ENCODE measurements around the gene JARID2. TPM values are rescaled to one million over a fixed set of nuclear protein-coding genes. Genes with fewer than 3 reads are reported as not detected.

JARID2 gene
- total and polyA plus RNA-seq, 12 donors, result 2.3 to 11.6 (median 8.7) TPM

DNA sequence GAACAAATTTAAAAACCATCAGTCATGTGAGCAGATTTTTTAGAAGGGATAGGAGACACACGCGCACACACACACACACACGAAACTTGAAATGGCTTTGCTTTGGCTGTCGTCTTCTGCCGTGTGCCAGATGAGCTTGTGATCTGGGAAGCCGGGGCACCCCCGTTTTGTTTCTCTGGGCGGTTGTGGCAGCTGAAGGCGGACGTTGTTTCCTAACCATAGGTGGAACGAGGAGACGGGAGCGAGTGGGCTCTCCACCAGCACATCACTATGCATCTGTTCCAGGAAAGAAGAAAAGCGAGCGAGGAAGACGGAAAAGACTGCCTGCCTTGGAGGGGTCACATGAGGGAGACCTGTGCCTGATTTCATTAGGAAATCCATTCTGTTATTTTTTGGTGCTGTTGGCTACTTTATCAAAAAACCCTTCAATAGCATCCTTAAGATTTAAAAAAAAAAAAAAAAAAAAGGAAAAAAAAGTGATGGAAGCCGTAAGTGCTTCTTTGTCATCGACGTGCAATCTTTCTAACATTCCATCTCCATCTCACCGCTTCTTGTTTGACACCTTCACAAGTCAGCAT is 274.8 kb downstream of the JARID2 start:
- WGBS, 2 donors, result 95% methylated on average over 20 of the region's 20 CpGs
- DNase-seq (no peak), ATAC-seq (no peak)
- Histone ChIP-seq H3K27me3 (no peaks in the 10 kb centered on the region), H3K27ac (no peak overlapping the region), H3K4me1 (peaks cover 0 to 25% (median 5%) of the 10 kb centered on the region in 9 donors), H3K36me3 (peaks cover 0 to 92% (median 35%) of the 10 kb centered on the region in 9 donors), H3K4me3 (no peak overlapping the region), H3K9me3 (no peaks in the 10 kb centered on the region)
- intact Hi-C loops (cut with DNase I), result no loop called here
- TF ChIP-seq, protein P1, sequence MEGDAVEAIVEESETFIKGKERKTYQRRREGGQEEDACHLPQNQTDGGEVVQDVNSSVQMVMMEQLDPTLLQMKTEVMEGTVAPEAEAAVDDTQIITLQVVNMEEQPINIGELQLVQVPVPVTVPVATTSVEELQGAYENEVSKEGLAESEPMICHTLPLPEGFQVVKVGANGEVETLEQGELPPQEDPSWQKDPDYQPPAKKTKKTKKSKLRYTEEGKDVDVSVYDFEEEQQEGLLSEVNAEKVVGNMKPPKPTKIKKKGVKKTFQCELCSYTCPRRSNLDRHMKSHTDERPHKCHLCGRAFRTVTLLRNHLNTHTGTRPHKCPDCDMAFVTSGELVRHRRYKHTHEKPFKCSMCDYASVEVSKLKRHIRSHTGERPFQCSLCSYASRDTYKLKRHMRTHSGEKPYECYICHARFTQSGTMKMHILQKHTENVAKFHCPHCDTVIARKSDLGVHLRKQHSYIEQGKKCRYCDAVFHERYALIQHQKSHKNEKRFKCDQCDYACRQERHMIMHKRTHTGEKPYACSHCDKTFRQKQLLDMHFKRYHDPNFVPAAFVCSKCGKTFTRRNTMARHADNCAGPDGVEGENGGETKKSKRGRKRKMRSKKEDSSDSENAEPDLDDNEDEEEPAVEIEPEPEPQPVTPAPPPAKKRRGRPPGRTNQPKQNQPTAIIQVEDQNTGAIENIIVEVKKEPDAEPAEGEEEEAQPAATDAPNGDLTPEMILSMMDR (IDR thresholded peaks at IDR 0.05), result no peak

DNA sequence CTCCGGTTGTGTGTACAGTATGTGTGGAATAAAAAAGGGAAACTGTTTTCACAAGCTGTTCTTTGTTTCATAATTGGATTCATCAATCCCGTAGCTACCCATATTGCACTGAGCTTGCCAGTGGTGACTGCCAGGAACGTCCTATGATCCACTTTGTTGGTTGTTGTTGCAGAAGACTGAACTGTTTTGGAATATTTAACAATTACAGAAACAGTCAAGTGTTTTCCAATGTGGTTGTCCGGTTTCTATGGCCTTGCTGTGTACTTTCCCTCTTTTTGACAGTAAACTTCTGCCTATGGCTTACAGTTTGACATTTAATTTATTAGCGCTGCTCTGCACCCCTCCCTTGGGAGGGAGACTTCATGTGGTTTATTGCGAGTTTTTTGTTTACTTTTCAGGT is 275.7 kb downstream of the JARID2 start:
- peaks cover 0 to 90% (median 35%) of the 10 kb centered on the region in 9 donors for H3K36me3 ChIP-seq
- DNase-seq (no peak), ATAC-seq (peak in 1 of 8 donors; percentile 42)
- H3K4me3 ChIP-seq, result no peak overlapping the region
- intact Hi-C loops (cut with DNase I), result no loop called here
- H3K27me3 ChIP-seq, result no peaks in the 10 kb centered on the region
- H3K4me1 ChIP-seq, result peaks cover 0 to 25% (median 0%) of the 10 kb centered on the region in 9 donors
- peak overlapping the region in 1 of 10 donors; percentile 71 for H3K27ac ChIP-seq
- no peaks in the 10 kb centered on the region for H3K9me3 ChIP-seq
- TF ChIP-seq, protein P1 (IDR thresholded peaks at IDR 0.05), result no peak
- 76 to 78% methylated on average over 6 of the region's 6 CpGs for WGBS, 2 donors

- peak overlapping the region in 2 of 10 donors; percentile 22 to 71 for H3K27ac ChIP-seq
Measured at GRCh38 chr6:15522026-15522425, 276.2 kb downstream of the JARID2 start.

DNA sequence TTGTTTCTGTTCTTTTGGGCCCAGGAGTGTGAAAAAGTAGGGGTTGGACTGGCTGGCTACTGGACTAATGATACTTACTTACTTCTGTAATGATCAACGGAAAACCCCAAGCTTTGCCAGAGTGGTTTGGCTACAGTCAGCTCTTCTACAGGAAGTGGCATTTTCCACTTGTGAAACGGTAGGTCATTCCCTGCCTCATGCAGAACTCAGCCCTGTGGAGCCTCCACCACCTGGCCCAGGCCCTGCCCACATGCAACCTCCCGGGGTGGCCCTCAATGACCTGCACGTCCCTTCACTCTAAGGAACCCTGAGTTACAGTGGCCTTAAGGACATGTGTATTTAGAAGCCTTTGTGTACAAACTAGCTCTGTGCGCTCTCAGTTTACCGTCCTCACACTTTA is 276.6 kb downstream of the JARID2 start:
- Histone ChIP-seq H3K9me3 (peaks cover 0 to under 1% (median 0%) of the 10 kb centered on the region in 11 donors), H3K27me3 (no peaks in the 10 kb centered on the region), H3K4me1 (peaks cover 0 to 25% (median 0%) of the 10 kb centered on the region in 9 donors), H3K36me3 (peaks cover 0 to 81% (median 35%) of the 10 kb centered on the region in 9 donors), H3K27ac (peak overlapping the region in 3 of 10 donors; percentile 5 to 71 (median 22)), H3K4me3 (no peak overlapping the region)
- DNase-seq (no peak), ATAC-seq (peak in 5 of 8 donors; percentile 19 to 39 (median 32))
- TF ChIP-seq, protein P1 (IDR thresholded peaks at IDR 0.05), result no peak
- WGBS, 2 donors, result 77 to 81% methylated on average over 6 of the region's 6 CpGs
- intact Hi-C loops (cut with DNase I), result no loop called here

More at GRCh38 chr6:15522026-15522425, 276.2 kb downstream of the JARID2 start:
- ATAC-seq, result no peak
- intact Hi-C loops (cut with DNase I), result no loop called here
- Histone ChIP-seq H3K4me1 (peaks cover 0 to 25% (median 0%) of the 10 kb centered on the region in 9 donors), H3K9me3 (no peaks in the 10 kb centered on the region), H3K4me3 (no peak overlapping the region), H3K36me3 (peaks cover 0 to 85% (median 35%) of the 10 kb centered on the region in 9 donors), H3K27me3 (no peaks in the 10 kb centered on the region)
- DNase-seq, result no peak
- 95% methylated on average over 9 of the region's 9 CpGs for WGBS, 2 donors
- TF ChIP-seq, protein P1 (IDR thresholded peaks at IDR 0.05), result no peak

Data from heart right ventricle (tissue), 16 donors.